PFSK-1 (cell line): ENCODE results near the gene ADAT2.

Source experiments
- FOXP2 ChIP-seq: optimal IDR thresholded peaks from 2 replicates; pipeline ENCODE3; 2011; ENCODE audit warnings: borderline replicate concordance, control low read depth, inconsistent platforms; ENCODE audit not compliant: insufficient read depth; ENCODE audit errors: extremely low read length, extremely low read depth
- POLR2AphosphoS5 ChIP-seq: IDR thresholded peaks from 2 replicates; pipeline ENCODE4 v1.6.1; 2012; ENCODE audit warnings: low read depth, mild to moderate bottlenecking, control low read depth, low read length, moderate library complexity
- REST ChIP-seq, 2 experiments: IDR thresholded peaks; 2 replicates each; pipeline versions ENCODE4 v1.6.1 to v1.8.0; 2011 to 2012; ENCODE audit warnings: low read depth in 2 of 2, low read length in 2 of 2, control low read depth in 1 of 2, inconsistent platforms in 1 of 2, mild to moderate bottlenecking in 1 of 2, moderate library complexity in 1 of 2; ENCODE audit not compliant: insufficient read depth in 1 of 2
- SIN3A ChIP-seq: IDR thresholded peaks from 2 replicates; pipeline ENCODE4 v1.6.1; 2012; ENCODE audit warnings: mild to moderate bottlenecking, low read length, moderate library complexity, borderline replicate concordance; ENCODE audit not compliant: insufficient read depth
- TAF1 ChIP-seq: IDR thresholded peaks from 2 replicates; pipeline ENCODE4 v1.6.1; 2012; ENCODE audit warnings: low read length, control low read depth, borderline replicate concordance; ENCODE audit not compliant: insufficient read depth

The ADAT2 gene

GRCh38 chr6:143443096-143443495 lies 7.4 kb downstream of the ADAT2 start:
- TF ChIP-seq FOXP2 = no peak
- no peak for TF ChIP-seq TAF1
- no peak for TF ChIP-seq SIN3A
- TF ChIP-seq POLR2AphosphoS5 = no peak
- no peak for TF ChIP-seq REST (IDR thresholded peaks at IDR 0.05; ENCODE audit: insufficient read depth in 1 of 2, low read depth in 2 of 2, low read length in 2 of 2)

DNA sequence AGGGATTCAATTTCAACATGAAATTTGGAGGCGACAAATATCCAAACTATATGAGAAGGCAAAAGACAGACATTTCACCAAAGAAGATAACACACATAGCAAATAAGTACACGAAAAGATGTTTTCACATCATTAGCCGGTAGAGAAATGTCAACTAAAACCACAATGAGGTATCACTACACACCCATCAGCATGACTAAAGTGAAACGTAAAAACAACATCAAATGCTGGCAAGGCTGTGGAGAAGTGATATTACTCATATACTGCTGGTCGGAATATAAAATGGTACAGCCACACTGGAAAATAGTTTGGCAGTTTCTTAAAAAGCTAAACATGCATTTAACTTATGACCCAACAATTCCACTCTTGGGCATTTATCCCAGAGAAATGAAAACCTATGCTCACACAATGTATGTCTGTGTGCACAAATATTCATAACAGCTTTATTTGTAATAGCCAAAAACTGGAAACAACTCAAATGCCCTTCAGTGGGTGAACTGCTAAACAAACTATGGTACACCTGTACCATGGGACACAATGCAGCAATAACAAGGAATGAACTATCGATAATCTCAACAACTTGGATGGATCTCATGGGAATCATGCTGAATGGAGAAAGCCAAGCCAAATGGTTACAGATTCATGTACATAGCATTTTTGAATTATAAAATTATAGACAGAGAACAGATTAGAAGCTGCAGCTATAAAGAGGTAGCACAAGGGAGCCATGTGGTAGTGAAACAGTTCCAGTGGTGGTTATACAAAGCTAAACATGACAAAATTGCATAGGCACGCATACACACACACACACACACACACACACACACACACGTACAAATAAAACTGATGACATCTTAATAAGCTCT lies 8.6 kb downstream of the ADAT2 start:
- no peak for TF ChIP-seq REST (IDR thresholded peaks at IDR 0.05; ENCODE audit: insufficient read depth in 1 of 2, low read depth in 2 of 2, low read length in 2 of 2)
- TF ChIP-seq POLR2AphosphoS5 = no peak
- no peak for TF ChIP-seq TAF1
- no peak for TF ChIP-seq FOXP2
- no peak for TF ChIP-seq SIN3A

GRCh38 chr6:143441010-143441409 lies 9.5 kb downstream of the ADAT2 start:
- TF ChIP-seq TAF1 (no peak), POLR2AphosphoS5 (no peak), REST (IDR thresholded peaks at IDR 0.05; ENCODE audit: insufficient read depth in 1 of 2, low read depth in 2 of 2, low read length in 2 of 2) (no peak), SIN3A (no peak), FOXP2 (no peak)

GRCh38 chr6:143432588-143432987 lies 17.9 kb downstream of the ADAT2 start:
- TF ChIP-seq SIN3A = no peak

DNA sequence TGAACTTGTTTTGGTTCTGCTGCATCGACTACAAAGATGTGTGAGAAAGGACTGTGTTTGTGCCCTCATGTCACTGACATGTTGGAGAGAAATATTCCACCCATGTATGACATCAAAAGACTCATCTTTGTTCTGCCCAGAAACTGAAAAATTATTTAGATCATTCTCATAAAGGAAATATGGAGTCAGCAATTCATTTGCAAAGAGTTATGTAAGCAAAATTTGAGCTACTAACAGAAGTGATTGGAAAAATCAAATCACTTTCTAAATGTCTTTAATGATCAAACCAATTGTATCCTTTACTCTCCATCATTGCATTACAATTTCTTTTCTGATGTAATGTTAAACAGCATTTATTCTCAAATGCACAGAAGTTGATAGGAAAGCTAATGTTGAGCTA lies 19.3 kb downstream of the ADAT2 start:
- no peak for TF ChIP-seq POLR2AphosphoS5
- no peak for TF ChIP-seq FOXP2
- TF ChIP-seq TAF1 = no peak
- TF ChIP-seq SIN3A = no peak
- no peak for TF ChIP-seq REST (IDR thresholded peaks at IDR 0.05; ENCODE audit: insufficient read depth in 1 of 2, low read depth in 2 of 2, low read length in 2 of 2)
